NB4 (cell line): ENCODE data around the gene CIT.

Experiments
- CTCF ChIP-seq: IDR thresholded peaks from one replicate; pipeline ENCODE4 v1.5.1; 2012; ENCODE audit warnings: low read depth, low read length
- MYC ChIP-seq: IDR thresholded peaks from 2 replicates; pipeline ENCODE4 v1.6.1; 2011; ENCODE audit warnings: low read depth, low read length
- POLR2A ChIP-seq: IDR thresholded peaks from 2 replicates; pipeline ENCODE4 v1.6.1; 2011; ENCODE audit warnings: mild to moderate bottlenecking; ENCODE audit not compliant: insufficient read length; ENCODE audit errors: extremely low read depth

- TF ChIP-seq CTCF (no peak), POLR2A (no peak), MYC (no peak)
Measured at GRCh38 chr12:119694111-119694510, 183.0 kb downstream of the CIT start.
